GM12801 (cell line): Measurements from ENCODE around the gene GPN2.

ENCODE experiments used
- TF ChIP-seq, protein P1 (sequence below): IDR thresholded peaks from one replicate; pipeline ENCODE4 v1.5.1; 2011; ENCODE audit warnings: control low read depth; ENCODE audit not compliant: insufficient read length; ENCODE audit errors: extremely low read depth

Gene GPN2

DNA sequence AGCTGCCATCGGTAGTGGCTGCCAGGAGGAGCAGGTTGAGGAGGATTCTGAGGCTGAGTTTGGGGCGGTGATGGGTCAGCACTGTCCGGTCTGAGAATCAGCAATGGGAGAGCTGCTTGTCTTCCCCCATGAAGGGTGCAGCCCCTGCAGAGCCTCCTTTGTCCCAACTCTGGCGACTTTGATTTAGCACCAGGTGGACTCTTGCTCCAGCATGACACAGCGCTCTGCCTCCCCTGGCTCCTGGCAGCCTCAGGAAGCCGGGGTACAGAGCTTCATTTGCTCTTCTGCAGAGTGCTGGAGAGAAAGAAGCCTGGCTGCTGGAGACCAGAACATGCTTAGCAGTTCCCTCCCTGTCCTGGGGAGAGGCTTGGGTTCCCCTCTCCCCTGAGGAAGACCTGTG lies 50.3 kb downstream of the GPN2 start:
- TF ChIP-seq, protein P1, sequence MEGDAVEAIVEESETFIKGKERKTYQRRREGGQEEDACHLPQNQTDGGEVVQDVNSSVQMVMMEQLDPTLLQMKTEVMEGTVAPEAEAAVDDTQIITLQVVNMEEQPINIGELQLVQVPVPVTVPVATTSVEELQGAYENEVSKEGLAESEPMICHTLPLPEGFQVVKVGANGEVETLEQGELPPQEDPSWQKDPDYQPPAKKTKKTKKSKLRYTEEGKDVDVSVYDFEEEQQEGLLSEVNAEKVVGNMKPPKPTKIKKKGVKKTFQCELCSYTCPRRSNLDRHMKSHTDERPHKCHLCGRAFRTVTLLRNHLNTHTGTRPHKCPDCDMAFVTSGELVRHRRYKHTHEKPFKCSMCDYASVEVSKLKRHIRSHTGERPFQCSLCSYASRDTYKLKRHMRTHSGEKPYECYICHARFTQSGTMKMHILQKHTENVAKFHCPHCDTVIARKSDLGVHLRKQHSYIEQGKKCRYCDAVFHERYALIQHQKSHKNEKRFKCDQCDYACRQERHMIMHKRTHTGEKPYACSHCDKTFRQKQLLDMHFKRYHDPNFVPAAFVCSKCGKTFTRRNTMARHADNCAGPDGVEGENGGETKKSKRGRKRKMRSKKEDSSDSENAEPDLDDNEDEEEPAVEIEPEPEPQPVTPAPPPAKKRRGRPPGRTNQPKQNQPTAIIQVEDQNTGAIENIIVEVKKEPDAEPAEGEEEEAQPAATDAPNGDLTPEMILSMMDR: no peak

DNA sequence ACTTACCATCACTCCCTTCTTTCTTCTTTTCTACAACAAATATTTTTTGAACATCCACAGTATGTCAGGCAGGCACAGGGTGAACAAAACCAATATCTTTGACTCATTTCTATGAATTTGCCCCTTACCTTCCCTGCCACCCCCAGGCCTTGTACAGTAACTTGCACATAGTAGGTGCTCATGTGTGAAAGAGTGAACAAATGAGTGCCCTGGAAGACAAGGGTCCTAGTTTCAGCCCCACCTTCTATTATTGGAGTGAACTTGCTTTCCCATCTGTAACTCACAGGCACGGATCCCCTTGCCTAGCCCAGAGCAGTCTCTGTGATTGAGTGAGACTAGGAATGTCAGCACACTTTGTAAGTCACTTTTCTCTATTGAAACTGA lies 50.8 kb downstream of the GPN2 start:
- TF ChIP-seq, protein P1: no peak

DNA sequence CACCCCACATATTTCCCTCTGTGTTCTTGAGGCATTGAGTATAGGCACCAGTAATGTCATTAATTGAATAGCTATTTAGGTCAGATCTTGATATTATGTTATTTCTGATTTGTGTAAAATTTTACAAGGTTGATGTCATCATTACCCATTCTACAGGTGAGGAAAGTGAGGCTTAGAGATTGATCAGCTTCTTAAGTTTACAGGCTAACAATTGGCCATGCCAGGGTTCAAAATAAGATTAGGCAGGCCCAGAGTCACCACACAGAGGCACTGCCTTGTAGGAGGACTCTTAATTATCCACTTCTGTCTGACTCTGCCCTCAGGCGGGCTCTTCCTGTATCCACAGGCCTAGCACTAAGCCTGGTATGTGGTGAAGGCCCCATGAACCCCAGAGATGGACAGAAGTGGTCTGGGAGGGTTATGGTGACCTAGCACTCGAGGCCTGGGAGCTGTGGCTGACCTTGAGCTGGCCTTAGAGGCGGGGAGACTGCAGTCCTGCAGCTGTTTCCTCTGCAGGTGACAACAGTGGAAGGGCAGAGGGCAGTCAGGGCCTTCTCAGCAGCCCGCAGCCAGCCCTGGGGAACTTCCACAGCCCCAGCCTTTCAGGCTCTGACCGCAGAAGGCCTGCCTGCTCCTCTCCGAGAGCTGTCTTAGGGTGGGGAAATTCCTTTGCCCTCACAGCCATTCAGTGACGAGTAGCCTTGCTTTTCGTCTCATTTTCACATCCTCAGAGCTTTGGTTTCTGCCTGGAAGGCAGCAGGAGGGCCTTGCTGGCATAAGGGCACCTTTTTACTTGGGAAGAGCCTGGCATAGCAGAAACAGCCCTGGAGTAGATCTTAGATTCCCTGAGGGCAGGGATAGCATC lies 51.4 kb downstream of the GPN2 start:
- TF ChIP-seq, protein P1: no peak

DNA sequence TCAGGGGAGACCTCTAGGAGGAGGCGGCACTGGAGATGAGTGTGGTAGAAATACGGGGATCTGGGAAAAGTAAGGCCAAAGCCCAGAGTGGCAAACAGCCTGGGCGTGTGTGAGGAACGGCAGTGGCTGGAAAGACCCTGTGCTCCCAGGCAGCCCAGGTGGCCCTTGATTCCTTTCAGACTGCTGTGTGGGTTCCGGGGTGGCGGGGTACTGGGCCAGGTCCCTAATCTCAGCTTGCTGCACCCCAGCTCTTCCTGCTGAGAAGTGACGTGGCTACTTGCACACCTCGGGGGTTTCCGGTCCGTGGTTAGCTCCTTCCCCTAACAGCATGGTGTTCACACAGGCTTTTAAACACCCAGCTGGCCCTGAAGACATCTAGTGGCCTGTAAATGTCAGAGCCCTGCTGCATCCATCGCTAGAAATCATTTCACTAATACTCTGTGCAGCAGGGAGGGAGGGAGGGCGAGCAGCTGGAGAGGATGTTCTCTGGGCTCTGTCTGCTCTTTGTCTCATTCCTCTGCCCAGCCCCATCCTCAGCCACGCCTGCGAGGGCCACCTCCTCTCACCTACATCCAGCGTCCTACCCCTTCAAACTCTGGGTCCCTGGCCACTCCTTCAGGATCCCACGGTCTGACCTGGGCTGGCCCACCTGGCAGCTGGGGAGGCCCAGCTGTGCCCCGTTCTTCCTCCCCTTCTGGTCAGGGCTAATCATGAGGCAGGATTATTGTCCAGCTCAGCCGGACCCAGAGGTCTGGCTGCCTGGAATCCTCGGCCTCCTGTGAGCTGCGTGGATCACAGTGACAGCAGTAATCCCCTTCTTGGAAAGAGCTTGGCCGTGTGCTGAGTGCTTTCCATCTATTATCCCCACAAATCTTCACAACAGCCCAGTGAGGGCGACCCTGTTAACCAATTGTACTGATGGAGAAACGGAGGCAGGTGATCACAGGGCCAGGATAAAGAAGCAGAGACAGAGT lies 56.4 kb downstream of the GPN2 start:
- TF ChIP-seq, protein P1: no peak

DNA sequence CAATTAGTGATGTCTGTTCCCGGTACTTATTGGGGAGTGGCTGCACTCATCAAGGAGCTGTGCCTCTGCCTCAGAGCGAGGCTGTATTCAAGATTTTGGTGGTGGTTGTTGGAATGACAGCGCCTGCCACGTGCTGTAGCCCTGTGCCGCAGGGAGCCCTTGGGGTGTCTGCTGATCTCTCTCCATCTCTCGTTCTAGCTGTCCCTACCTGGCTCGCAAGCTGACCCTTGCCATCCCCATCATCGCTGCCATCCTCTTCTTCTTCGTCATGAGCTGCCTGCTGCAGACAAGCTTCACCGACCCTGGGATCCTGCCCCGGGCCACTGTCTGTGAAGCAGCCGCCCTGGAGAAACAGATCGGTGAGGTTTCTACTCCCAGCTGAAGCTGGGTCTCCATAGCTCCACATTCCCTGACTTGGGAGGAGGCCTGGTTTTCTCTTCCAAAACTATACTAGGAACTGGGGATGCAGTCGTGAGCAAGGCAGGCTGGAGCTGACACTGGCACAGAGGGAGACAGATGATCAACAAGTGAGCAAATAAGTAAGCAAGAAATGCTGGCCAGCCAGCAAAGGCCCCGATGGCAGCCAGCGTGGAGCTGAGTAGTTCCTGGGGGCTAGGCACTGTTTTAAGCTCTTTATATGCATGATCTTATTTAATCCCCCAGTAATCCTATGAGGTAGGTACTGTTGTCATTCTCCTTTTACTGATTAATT lies 57.7 kb downstream of the GPN2 start:
- TF ChIP-seq, protein P1: no peak

DNA sequence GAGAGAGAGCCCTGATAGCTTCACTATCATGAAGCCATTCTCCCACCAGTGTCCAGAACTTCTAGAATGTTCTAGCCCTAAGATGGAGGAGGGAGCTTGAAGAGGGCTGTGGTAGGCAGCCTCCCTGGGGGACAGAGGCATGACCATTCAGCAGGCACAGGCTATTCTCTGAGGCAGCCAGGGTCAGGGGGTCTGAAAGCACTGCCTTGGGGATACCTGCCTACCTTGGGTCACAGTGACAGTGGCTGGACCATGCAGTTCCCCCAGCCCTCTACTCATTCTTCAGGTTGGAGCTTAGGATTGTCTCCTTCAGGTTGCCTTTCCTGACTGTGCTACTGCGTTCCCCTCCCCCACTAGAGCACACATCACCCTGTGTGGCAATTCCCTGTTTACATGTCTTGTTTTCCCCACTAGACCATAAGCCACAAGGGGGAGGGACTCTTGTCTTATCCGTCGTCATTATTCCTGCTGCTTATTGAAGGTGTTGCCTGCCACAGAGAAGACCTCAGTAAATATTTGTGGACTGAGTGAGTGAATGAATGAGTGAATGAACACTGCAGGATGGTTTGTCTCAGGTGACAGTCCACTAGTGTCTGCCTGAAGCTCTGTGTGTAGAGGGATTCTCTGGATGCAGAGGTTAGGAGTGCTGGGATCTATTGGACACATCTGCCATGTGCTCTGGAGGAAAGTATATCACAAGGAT lies 58.4 kb downstream of the GPN2 start:
- TF ChIP-seq, protein P1: no peak
